IgD-negative memory B cell (primary cell): ENCODE results near the gene TBC1D22A. TPM values are rescaled to one million over a fixed set of nuclear protein-coding genes. Genes with fewer than 3 reads are reported as not detected.

Experiments
- H3K27ac Mint-ChIP-seq, 3 donors: one replicate each; pipeline ENCODE4 v1.8.0; 2020 to 2022; ENCODE audit warnings: mild to moderate bottlenecking in 3 of 3, mixed read lengths in 3 of 3, moderate library complexity in 1 of 3
- H3K27me3 Mint-ChIP-seq: one replicate; pipeline ENCODE4 v1.8.0; 2021; ENCODE audit warnings: mixed read lengths
- H3K36me3 Mint-ChIP-seq: one replicate; pipeline ENCODE4 v1.8.0; 2020; ENCODE audit warnings: mild to moderate bottlenecking, mixed read lengths
- H3K4me1 Mint-ChIP-seq, 3 donors: one replicate each; pipeline ENCODE4 v1.8.0; 2020 to 2022; ENCODE audit warnings: mixed read lengths in 3 of 3, mild to moderate bottlenecking in 1 of 3
- H3K4me3 Mint-ChIP-seq, 4 donors: one replicate each; pipeline ENCODE4 v1.8.0; 2020 to 2022; ENCODE audit warnings: mild to moderate bottlenecking in 4 of 4, mixed read lengths in 4 of 4, moderate library complexity in 3 of 4
- H3K9me3 Mint-ChIP-seq, 3 donors: one replicate each; pipeline ENCODE4 v1.8.0; 2020 to 2021; ENCODE audit warnings: mixed read lengths in 3 of 3, mild to moderate bottlenecking in 1 of 3
- polyA plus RNA-seq: library from polyadenylated mRNA; unstranded; fragments of 300-500 nt; fragmentation: Illumina TruSeq; gene quantifications from one replicate; pipeline ENCODE4 v1.2.3, GENCODE V29; 2021

Gene TBC1D22A
- polyA plus RNA-seq, 1 donor from 2014 or later, result 64.3 TPM

- peaks cover 12% of the 10 kb centered on the region for H3K36me3 Mint-ChIP-seq
- no peaks in the 10 kb centered on the region for H3K27me3 Mint-ChIP-seq
- H3K4me3 Mint-ChIP-seq, result peak overlapping the region in 1 of 4 donors; percentile 17
- peak overlapping the region in 1 of 3 donors; percentile 91 for H3K27ac Mint-ChIP-seq
- no peaks in the 10 kb centered on the region for H3K9me3 Mint-ChIP-seq
- peaks cover 2 to 16% (median 4%) of the 10 kb centered on the region in 3 donors for H3K4me1 Mint-ChIP-seq
Measured at GRCh38 chr22:46979506-46979905, 217.1 kb downstream of the TBC1D22A start.

GRCh38 chr22:46980392-46980791 is 217.9 kb downstream of the TBC1D22A start:
- no peaks in the 10 kb centered on the region for H3K9me3 Mint-ChIP-seq
- no peak overlapping the region for H3K4me3 Mint-ChIP-seq
- H3K27ac Mint-ChIP-seq, result no peak overlapping the region
- H3K4me1 Mint-ChIP-seq, result peaks cover 2 to 17% (median 4%) of the 10 kb centered on the region in 3 donors
- no peaks in the 10 kb centered on the region for H3K27me3 Mint-ChIP-seq
- H3K36me3 Mint-ChIP-seq, result peaks cover 14% of the 10 kb centered on the region

- no peak overlapping the region for H3K4me3 Mint-ChIP-seq
- no peaks in the 10 kb centered on the region for H3K27me3 Mint-ChIP-seq
- H3K9me3 Mint-ChIP-seq, result no peaks in the 10 kb centered on the region
- H3K4me1 Mint-ChIP-seq, result peaks cover 3 to 14% (median 4%) of the 10 kb centered on the region in 3 donors
- H3K36me3 Mint-ChIP-seq, result peaks cover 10% of the 10 kb centered on the region
- peak overlapping the region in 1 of 3 donors; percentile 20 for H3K27ac Mint-ChIP-seq
Measured at GRCh38 chr22:46982635-46983034, 220.2 kb downstream of the TBC1D22A start.

- Mint-ChIP-seq H3K36me3 (peaks cover 10% of the 10 kb centered on the region), H3K9me3 (no peaks in the 10 kb centered on the region), H3K4me3 (no peak overlapping the region), H3K27me3 (no peaks in the 10 kb centered on the region), H3K4me1 (peaks cover 3 to 14% (median 4%) of the 10 kb centered on the region in 3 donors), H3K27ac (no peak overlapping the region)
Measured at GRCh38 chr22:46983046-46983445, 220.6 kb downstream of the TBC1D22A start.

GRCh38 chr22:46984751-46985506 is 222.5 kb downstream of the TBC1D22A start:
- Mint-ChIP-seq H3K9me3 (no peaks in the 10 kb centered on the region), H3K4me3 (peak overlapping the region in 1 of 4 donors; percentile 41), H3K27ac (peak overlapping the region in 1 of 3 donors; percentile 25), H3K4me1 (peaks cover 4 to 14% (median 6%) of the 10 kb centered on the region in 3 donors), H3K36me3 (peaks cover 6% of the 10 kb centered on the region), H3K27me3 (no peaks in the 10 kb centered on the region)

- Mint-ChIP-seq H3K27ac (peak overlapping the region in 1 of 3 donors; percentile 6), H3K36me3 (peaks cover 6% of the 10 kb centered on the region), H3K4me1 (peaks cover 4 to 14% (median 8%) of the 10 kb centered on the region in 3 donors)
Measured at GRCh38 chr22:46985507-46985882, 223.0 kb downstream of the TBC1D22A start.

GRCh38 chr22:46986788-46987187 is 224.3 kb downstream of the TBC1D22A start:
- Mint-ChIP-seq H3K27me3 (no peaks in the 10 kb centered on the region), H3K4me3 (no peak overlapping the region), H3K36me3 (peaks cover 6% of the 10 kb centered on the region), H3K9me3 (no peaks in the 10 kb centered on the region), H3K4me1 (peaks cover 4 to 8% (median 4%) of the 10 kb centered on the region in 3 donors), H3K27ac (no peak overlapping the region)

More at GRCh38 chr22:46985507-46985882, 223.0 kb downstream of the TBC1D22A start:
- H3K9me3 Mint-ChIP-seq, result no peaks in the 10 kb centered on the region
- H3K4me3 Mint-ChIP-seq, result no peak overlapping the region
- no peaks in the 10 kb centered on the region for H3K27me3 Mint-ChIP-seq

- Mint-ChIP-seq H3K9me3 (no peaks in the 10 kb centered on the region), H3K4me1 (peaks cover 0 to 5% (median 0%) of the 10 kb centered on the region in 3 donors), H3K27ac (no peak overlapping the region), H3K4me3 (peak overlapping the region in 1 of 4 donors; percentile 33), H3K27me3 (no peaks in the 10 kb centered on the region), H3K36me3 (peaks cover 4% of the 10 kb centered on the region)
Measured at GRCh38 chr22:46990937-46991550, 228.6 kb downstream of the TBC1D22A start.

- Mint-ChIP-seq H3K4me1 (peaks cover 0 to 5% (median 4%) of the 10 kb centered on the region in 3 donors), H3K27me3 (no peaks in the 10 kb centered on the region), H3K9me3 (no peaks in the 10 kb centered on the region), H3K27ac (no peak overlapping the region), H3K4me3 (no peak overlapping the region), H3K36me3 (peaks cover 4% of the 10 kb centered on the region)
Measured at GRCh38 chr22:46991666-46992065, 229.2 kb downstream of the TBC1D22A start.

GRCh38 chr22:46992121-46992731 is 229.8 kb downstream of the TBC1D22A start:
- Mint-ChIP-seq H3K9me3 (no peaks in the 10 kb centered on the region), H3K27ac (peak overlapping the region in 1 of 3 donors; percentile 82), H3K36me3 (peaks cover 4% of the 10 kb centered on the region), H3K27me3 (no peaks in the 10 kb centered on the region), H3K4me3 (no peak overlapping the region), H3K4me1 (peaks cover 0 to 5% (median 5%) of the 10 kb centered on the region in 3 donors)

- no peak overlapping the region for H3K27ac Mint-ChIP-seq
- H3K4me3 Mint-ChIP-seq, result no peak overlapping the region
- peaks cover 4% of the 10 kb centered on the region for H3K36me3 Mint-ChIP-seq
- no peaks in the 10 kb centered on the region for H3K9me3 Mint-ChIP-seq
- no peaks in the 10 kb centered on the region for H3K27me3 Mint-ChIP-seq
- peaks cover 0 to 5% (median 5%) of the 10 kb centered on the region in 3 donors for H3K4me1 Mint-ChIP-seq
Measured at GRCh38 chr22:46993633-46994032, 231.2 kb downstream of the TBC1D22A start.

GRCh38 chr22:46994265-46994664 is 231.8 kb downstream of the TBC1D22A start:
- Mint-ChIP-seq H3K9me3 (no peaks in the 10 kb centered on the region), H3K4me1 (peaks cover 4 to 7% (median 6%) of the 10 kb centered on the region in 3 donors), H3K27ac (peak overlapping the region in 1 of 3 donors; percentile 47), H3K4me3 (no peak overlapping the region), H3K36me3 (peaks cover 4% of the 10 kb centered on the region), H3K27me3 (no peaks in the 10 kb centered on the region)

- Mint-ChIP-seq H3K4me1 (peaks cover 5 to 9% (median 7%) of the 10 kb centered on the region in 3 donors), H3K36me3 (peaks cover 4% of the 10 kb centered on the region), H3K9me3 (no peaks in the 10 kb centered on the region), H3K4me3 (no peak overlapping the region), H3K27me3 (no peaks in the 10 kb centered on the region), H3K27ac (peak overlapping the region in 1 of 3 donors; percentile 47)
Measured at GRCh38 chr22:46994983-46995382, 232.5 kb downstream of the TBC1D22A start.

- H3K4me3 Mint-ChIP-seq, result no peak overlapping the region
- no peaks in the 10 kb centered on the region for H3K9me3 Mint-ChIP-seq
- H3K27me3 Mint-ChIP-seq, result no peaks in the 10 kb centered on the region
- H3K4me1 Mint-ChIP-seq, result peaks cover 11 to 16% (median 12%) of the 10 kb centered on the region in 3 donors
- peaks cover 4% of the 10 kb centered on the region for H3K36me3 Mint-ChIP-seq
- H3K27ac Mint-ChIP-seq, result peak overlapping the region in 1 of 3 donors; percentile 19
Measured at GRCh38 chr22:46995501-46996360, 233.3 kb downstream of the TBC1D22A start.
